ENCODE results near the gene ROBO1. TPM values are rescaled to one million over a fixed set of nuclear protein-coding genes. Genes with fewer than 3 reads are reported as not detected.
A peak's percentile ranks its signal among the peaks of the same experiment; 100 is the strongest.
"Not testable (repeated sequence)": the region's sequence is repeated elsewhere in the genome, so short reads cannot be mapped to it uniquely, and the experiment has no call there.

Gene ROBO1
- total RNA-seq, 1 experiment from 2014 or later: 51.2 TPM

- in situ Hi-C loops (cut with HindIII; ENCODE audit: low pct_unique_long_range_greater_than_20kb, low sequenced_read_pairs): no loop called here
- peak; percentile 53 for DNase-seq (ENCODE audit: low read depth, low spot score)
These were observed 873.0 kb downstream of the ROBO1 start for GRCh38 chr3:78894787-78895186.

- DNase-seq (ENCODE audit: low read depth, low spot score): no peak
- in situ Hi-C loops (cut with HindIII; ENCODE audit: low pct_unique_long_range_greater_than_20kb, low sequenced_read_pairs): no loop called here
These were observed 874.6 kb downstream of the ROBO1 start for GRCh38 chr3:78893161-78893560.

GRCh38 chr3:78889348-78889747, 878.5 kb downstream of the ROBO1 start:
- no peak for DNase-seq (ENCODE audit: low read depth, low spot score)
- in situ Hi-C loops (cut with HindIII; ENCODE audit: low pct_unique_long_range_greater_than_20kb, low sequenced_read_pairs): no loop called here

GRCh38 chr3:78888635-78889034, 879.2 kb downstream of the ROBO1 start:
- in situ Hi-C loops (cut with HindIII; ENCODE audit: low pct_unique_long_range_greater_than_20kb, low sequenced_read_pairs): no loop called here
- DNase-seq (ENCODE audit: low read depth, low spot score): no peak

- in situ Hi-C loops (cut with HindIII; ENCODE audit: low pct_unique_long_range_greater_than_20kb, low sequenced_read_pairs): no loop called here
- DNase-seq (ENCODE audit: low read depth, low spot score): no peak
These were observed 880.2 kb downstream of the ROBO1 start for GRCh38 chr3:78887547-78888011.

GRCh38 chr3:78887029-78887428, 880.8 kb downstream of the ROBO1 start:
- in situ Hi-C loops (cut with HindIII; ENCODE audit: low pct_unique_long_range_greater_than_20kb, low sequenced_read_pairs): no loop called here
- DNase-seq (ENCODE audit: low read depth, low spot score): no peak

- DNase-seq (ENCODE audit: low read depth, low spot score); in situ Hi-C loops (cut with HindIII; ENCODE audit: low pct_unique_long_range_greater_than_20kb, low sequenced_read_pairs): not testable (repeated sequence)
These were observed 883.2 kb downstream of the ROBO1 start for GRCh38 chr3:78884567-78884966.

GRCh38 chr3:78882251-78882650, 885.5 kb downstream of the ROBO1 start:
- in situ Hi-C loops (cut with HindIII; ENCODE audit: low pct_unique_long_range_greater_than_20kb, low sequenced_read_pairs): no loop called here
- no peak for DNase-seq (ENCODE audit: low read depth, low spot score)

GRCh38 chr3:78881501-78881900, 886.3 kb downstream of the ROBO1 start:
- in situ Hi-C loops (cut with HindIII; ENCODE audit: low pct_unique_long_range_greater_than_20kb, low sequenced_read_pairs): no loop called here

GRCh38 chr3:78880603-78881461, 887.0 kb downstream of the ROBO1 start:
- in situ Hi-C loops (cut with HindIII; ENCODE audit: low pct_unique_long_range_greater_than_20kb, low sequenced_read_pairs): no loop called here
- peak; percentile 85 for DNase-seq (ENCODE audit: low read depth, low spot score)

More at GRCh38 chr3:78881501-78881900, 886.3 kb downstream of the ROBO1 start:
- DNase-seq (ENCODE audit: low read depth, low spot score): no peak

GRCh38 chr3:78879295-78879860, 888.4 kb downstream of the ROBO1 start:
- DNase-seq (ENCODE audit: low read depth, low spot score): no peak
- in situ Hi-C loops (cut with HindIII; ENCODE audit: low pct_unique_long_range_greater_than_20kb, low sequenced_read_pairs): no loop called here

- no peak for DNase-seq (ENCODE audit: low read depth, low spot score)
- in situ Hi-C loops (cut with HindIII; ENCODE audit: low pct_unique_long_range_greater_than_20kb, low sequenced_read_pairs): no loop called here
These were observed 889.0 kb downstream of the ROBO1 start for GRCh38 chr3:78878789-78879188.

- no peak for DNase-seq (ENCODE audit: low read depth, low spot score)
- in situ Hi-C loops (cut with HindIII; ENCODE audit: low pct_unique_long_range_greater_than_20kb, low sequenced_read_pairs): no loop called here
These were observed 889.8 kb downstream of the ROBO1 start for GRCh38 chr3:78878011-78878410.

GRCh38 chr3:78875851-78876250, 891.9 kb downstream of the ROBO1 start:
- DNase-seq (ENCODE audit: low read depth, low spot score): no peak
- in situ Hi-C loops (cut with HindIII; ENCODE audit: low pct_unique_long_range_greater_than_20kb, low sequenced_read_pairs): no loop called here

- no peak for DNase-seq (ENCODE audit: low read depth, low spot score)
- in situ Hi-C loops (cut with HindIII; ENCODE audit: low pct_unique_long_range_greater_than_20kb, low sequenced_read_pairs): no loop called here
These were observed 892.4 kb downstream of the ROBO1 start for GRCh38 chr3:78875436-78875835.

GRCh38 chr3:78873641-78874040, 894.2 kb downstream of the ROBO1 start:
- no peak for DNase-seq (ENCODE audit: low read depth, low spot score)
- in situ Hi-C loops (cut with HindIII; ENCODE audit: low pct_unique_long_range_greater_than_20kb, low sequenced_read_pairs): no loop called here

- in situ Hi-C loops (cut with HindIII; ENCODE audit: low pct_unique_long_range_greater_than_20kb, low sequenced_read_pairs): no loop called here
- peak; percentile 61 for DNase-seq (ENCODE audit: low read depth, low spot score)
These were observed 895.6 kb downstream of the ROBO1 start for GRCh38 chr3:78872195-78872594.

- no peak for DNase-seq (ENCODE audit: low read depth, low spot score)
- in situ Hi-C loops (cut with HindIII; ENCODE audit: low pct_unique_long_range_greater_than_20kb, low sequenced_read_pairs): no loop called here
These were observed 896.8 kb downstream of the ROBO1 start for GRCh38 chr3:78871048-78871447.

GRCh38 chr3:78870484-78870883, 897.3 kb downstream of the ROBO1 start:
- in situ Hi-C loops (cut with HindIII; ENCODE audit: low pct_unique_long_range_greater_than_20kb, low sequenced_read_pairs): no loop called here

More at GRCh38 chr3:78870484-78870883, 897.3 kb downstream of the ROBO1 start:
- DNase-seq (ENCODE audit: low read depth, low spot score): no peak
